SIG-M5 treated with dmso at 0.1 percent for 504 hours (cell line): Measurements from ENCODE around the gene BMAL2.
A peak's percentile ranks its signal among the peaks of the same experiment; 100 is the strongest.

Source experiments
- DNase-seq: peaks from one replicate; lab custom pipeline; 2025; ENCODE audit not compliant: unreplicated experiment; lab: John Stamatoyannopoulos, UW

The BMAL2 gene

GRCh38 chr12:27332714-27333402 is at the start of gene BMAL2:
TSS of gene BMAL2 (plus strand) at chr12:27332836. CDS start at chr12:27333073, 237 bp downstream.
- DNase-seq, result peak; percentile 33

GRCh38 chr12:27284021-27284420 is 48.6 kb upstream of the BMAL2 start:
- no peak for DNase-seq

- no peak for DNase-seq
These were observed 47.9 kb upstream of the BMAL2 start for GRCh38 chr12:27284751-27285150.

- DNase-seq, result no peak
These were observed 47.2 kb upstream of the BMAL2 start for GRCh38 chr12:27285403-27285802.

- DNase-seq, result no peak
These were observed 43.2 kb upstream of the BMAL2 start for GRCh38 chr12:27289414-27289813.

GRCh38 chr12:27290501-27291168 is 42.0 kb upstream of the BMAL2 start:
- no peak for DNase-seq

- DNase-seq, result no peak
These were observed 40.8 kb upstream of the BMAL2 start for GRCh38 chr12:27291862-27292261.

- no peak for DNase-seq
These were observed 39.9 kb upstream of the BMAL2 start for GRCh38 chr12:27292718-27293117.

GRCh38 chr12:27293463-27293862 is 39.2 kb upstream of the BMAL2 start:
- no peak for DNase-seq

GRCh38 chr12:27296674-27297073 is 36.0 kb upstream of the BMAL2 start:
- no peak for DNase-seq

GRCh38 chr12:27297566-27297965 is 35.1 kb upstream of the BMAL2 start:
- DNase-seq, result no peak

- no peak for DNase-seq
These were observed 33.5 kb upstream of the BMAL2 start for GRCh38 chr12:27299102-27299501.

- no peak for DNase-seq
These were observed 32.4 kb upstream of the BMAL2 start for GRCh38 chr12:27300226-27300625.

GRCh38 chr12:27303139-27304111 is 29.2 kb upstream of the BMAL2 start:
- no peak for DNase-seq

- DNase-seq, result no peak
These were observed 27.8 kb upstream of the BMAL2 start for GRCh38 chr12:27304856-27305255.

GRCh38 chr12:27305673-27306456 is 26.8 kb upstream of the BMAL2 start:
- peak; percentile 56 for DNase-seq

GRCh38 chr12:27309293-27309994 is 23.2 kb upstream of the BMAL2 start:
- DNase-seq, result no peak

- no peak for DNase-seq
These were observed 22.7 kb upstream of the BMAL2 start for GRCh38 chr12:27309995-27310315.

GRCh38 chr12:27316947-27317346 is 15.7 kb upstream of the BMAL2 start:
- no peak for DNase-seq

GRCh38 chr12:27319409-27319808 is 13.2 kb upstream of the BMAL2 start:
- DNase-seq, result no peak
